ENCODE results near the gene SLC25A40. TPM values are rescaled to one million over a fixed set of nuclear protein-coding genes. Genes with fewer than 3 reads are reported as not detected.
A peak's percentile ranks its signal among the peaks of the same experiment; 100 is the strongest.
"Not testable (repeated sequence)": the region's sequence is repeated elsewhere in the genome, so short reads cannot be mapped to it uniquely, and the experiment has no call there.

SLC25A40 gene
- total and polyA plus RNA-seq, 2 of the 13 experiments (the other 11 are each of a cell fraction or from before 2014, with no cell fraction given) = 12.9 to 13.6 TPM

GRCh38 chr7:87870471-87870870 lies 5.7 kb downstream of the SLC25A40 start (continued):
- TF ChIP-seq GMEB1 (CRISPR knock-in tag; IDR thresholded peaks at IDR 0.05; ENCODE audit: borderline replicate concordance) = no peak

- H3K36me3 ChIP-seq (replicated peaks in 1 of 2; ENCODE audit: control insufficient read depth in 1 of 2, insufficient read depth in 2 of 2, low read length in 2 of 2) = peaks cover 3 to 28% of the 10 kb centered on the region in 2 experiments; a peak in 3 of 5 replicates
- H3K4me3 ChIP-seq (replicated peaks in 1 of 3; ENCODE audit: insufficient read depth in 1 of 3, low read depth in 2 of 3, low read length in 3 of 3); BruUV-seq (replicated peaks); H3K9ac ChIP-seq (ENCODE audit: insufficient read depth, low read depth, low read length); H3K4me1 ChIP-seq (ENCODE audit: insufficient read depth, low read length); ATAC-seq; H3K27ac ChIP-seq (ENCODE audit: extremely low read length, insufficient read depth, low read length); H3K4me2 ChIP-seq (ENCODE audit: low read depth, low read length); H4K20me1 ChIP-seq (ENCODE audit: insufficient read depth, low read length); in situ Hi-C loops (cut with HindIII; ENCODE audit: extremely low pct_ligation_motif_present, low pct_unique_long_range_greater_than_20kb); DNase-seq (ENCODE audit: low spot score); CTCF ChIA-PET (ENCODE audit: low intra/inter-chr PET ratio, low total read pairs); FAIRE-seq; H3K27me3 ChIP-seq (ENCODE audit: control insufficient read depth in 1 of 2, insufficient read depth in 2 of 2, low read length in 2 of 2); H2AFZ ChIP-seq (ENCODE audit: low read length); intact Hi-C loops (cut with micrococcal nuclease; ENCODE audit: unreplicated experiment); POLR2A ChIA-PET; H3K79me2 ChIP-seq (ENCODE audit: insufficient read depth, low read length); H3K9me3 ChIP-seq (ENCODE audit: low read length): not testable (repeated sequence)
- 94% methylated on average over 6 of the region's 6 CpGs for WGBS (ENCODE audit: low lambda C conversion rate)
Observed at GRCh38 chr7:87866533-87866932, 9.6 kb downstream of the SLC25A40 start.

- BruUV-seq (replicated peaks) = no TSS peak
- CTCF ChIA-PET (ENCODE audit: low intra/inter-chr PET ratio, low total read pairs) = no interaction called here
Observed at GRCh38 chr7:87866089-87866488, 10.1 kb downstream of the SLC25A40 start.

More at GRCh38 chr7:87866089-87866488, 10.1 kb downstream of the SLC25A40 start:
- 96% methylated on average over 2 of the region's 2 CpGs for WGBS (ENCODE audit: low lambda C conversion rate)
- no peak for ATAC-seq
- POLR2A ChIA-PET = no interaction called here
- in situ Hi-C loops (cut with HindIII; ENCODE audit: extremely low pct_ligation_motif_present, low pct_unique_long_range_greater_than_20kb) = no loop called here
- H3K4me3 ChIP-seq (replicated peaks in 1 of 3; ENCODE audit: insufficient read depth in 1 of 3, low read depth in 2 of 3, low read length in 3 of 3) = no peak overlapping the region
- no peaks in the 10 kb centered on the region for H3K4me1 ChIP-seq (ENCODE audit: insufficient read depth, low read length)
- TF ChIP-seq ZSCAN21 (CRISPR knock-in tag; IDR thresholded peaks at IDR 0.05; ENCODE audit: borderline replicate concordance) (no peak), ZNF136 (CRISPR knock-in tag; IDR thresholded peaks at IDR 0.05; ENCODE audit: low read depth) (peak; percentile 60; the same call in 1 of the 2 replicates)
- peaks cover 8% of the 10 kb centered on the region for H3K79me2 ChIP-seq (ENCODE audit: insufficient read depth, low read length)
- H3K9ac ChIP-seq (ENCODE audit: insufficient read depth, low read depth, low read length) = no peak overlapping the region
- peaks cover 3 to 26% of the 10 kb centered on the region in 2 experiments; a peak in 4 of 5 replicates for H3K36me3 ChIP-seq (replicated peaks in 1 of 2; ENCODE audit: control insufficient read depth in 1 of 2, insufficient read depth in 2 of 2, low read length in 2 of 2)
- H3K27me3 ChIP-seq (ENCODE audit: control insufficient read depth in 1 of 2, insufficient read depth in 2 of 2, low read length in 2 of 2) = no peaks in the 10 kb centered on the region
- H3K4me2 ChIP-seq (ENCODE audit: low read depth, low read length) = no peak overlapping the region
- intact Hi-C loops (cut with micrococcal nuclease; ENCODE audit: unreplicated experiment) = no loop called here
- no peaks in the 10 kb centered on the region for H4K20me1 ChIP-seq (ENCODE audit: insufficient read depth, low read length)
- no peak overlapping the region for H3K27ac ChIP-seq (ENCODE audit: extremely low read length, insufficient read depth, low read length)
- H2AFZ ChIP-seq (ENCODE audit: low read length) = no peak overlapping the region
- no peak for FAIRE-seq
- no peak for DNase-seq (ENCODE audit: low spot score)
- H3K9me3 ChIP-seq (ENCODE audit: low read length) = peaks cover 10% of the 10 kb centered on the region; the same call in 1 of the 2 replicates

Measured in HepG2 (cell line).